HG03469 (cell line): ENCODE data around the gene MAPK8IP3.
A peak's percentile ranks its signal among the peaks of the same experiment; 100 is the strongest.

Experiments used
- ATAC-seq: cut with Tn5 transposase; IDR thresholded peaks from one replicate; pipeline ENCODE4 v1.9.1; 2021; ENCODE audit warnings: mild to moderate bottlenecking, moderate library complexity, moderate number of reproducible peaks; ENCODE audit not compliant: unreplicated experiment

The MAPK8IP3 gene

GRCh38 chr16:1782408-1783264 is 76.6 kb downstream of the MAPK8IP3 start, which contains the start of the genes NUBP2 and SPSB3:
TSS of gene NUBP2 (plus strand) at chr16:1782960. CDS start at chr16:1783021, 61 bp downstream.
TSS of gene SPSB3 (minus strand) at chr16:1782571. CDS start at chr16:1781483, 1,088 bp downstream.
- peak; percentile 73 for ATAC-seq

- no peak for ATAC-seq
These were observed 79.2 kb downstream of the MAPK8IP3 start for GRCh38 chr16:1784977-1785845.

DNA sequence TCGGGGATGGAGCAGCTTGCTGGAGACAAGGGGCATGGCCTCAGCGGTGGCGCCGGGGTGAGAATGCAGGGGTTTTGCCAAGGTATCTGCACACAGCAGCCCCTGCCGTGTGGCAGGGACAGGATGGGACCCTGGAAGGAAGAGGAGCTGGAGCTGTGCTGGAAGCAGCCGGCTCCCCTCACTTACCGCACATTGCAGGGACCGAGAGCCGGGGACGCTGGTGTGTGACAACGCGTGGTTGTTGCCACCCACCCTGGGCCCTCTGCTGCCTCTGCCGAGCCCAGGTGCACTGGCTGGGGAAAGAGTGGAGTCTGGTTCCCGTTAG is 79.8 kb downstream of the MAPK8IP3 start:
- ATAC-seq: no peak

- ATAC-seq: no peak
These were observed 80.5 kb downstream of the MAPK8IP3 start for GRCh38 chr16:1786242-1787055.

DNA sequence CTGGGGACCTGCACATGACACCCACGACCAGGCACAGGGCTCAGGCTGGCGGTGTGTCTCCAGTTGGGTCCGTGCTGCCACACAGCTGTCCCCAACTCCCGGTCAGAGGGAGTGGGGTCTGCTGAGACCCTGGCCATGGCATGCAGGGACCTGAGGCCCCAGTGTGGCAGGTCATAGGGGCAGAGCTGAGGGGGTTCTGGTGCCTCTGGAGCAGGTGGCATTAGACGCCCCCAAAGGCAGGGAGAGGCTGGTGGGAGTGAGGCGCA is 81.0 kb downstream of the MAPK8IP3 start:
- no peak for ATAC-seq

DNA sequence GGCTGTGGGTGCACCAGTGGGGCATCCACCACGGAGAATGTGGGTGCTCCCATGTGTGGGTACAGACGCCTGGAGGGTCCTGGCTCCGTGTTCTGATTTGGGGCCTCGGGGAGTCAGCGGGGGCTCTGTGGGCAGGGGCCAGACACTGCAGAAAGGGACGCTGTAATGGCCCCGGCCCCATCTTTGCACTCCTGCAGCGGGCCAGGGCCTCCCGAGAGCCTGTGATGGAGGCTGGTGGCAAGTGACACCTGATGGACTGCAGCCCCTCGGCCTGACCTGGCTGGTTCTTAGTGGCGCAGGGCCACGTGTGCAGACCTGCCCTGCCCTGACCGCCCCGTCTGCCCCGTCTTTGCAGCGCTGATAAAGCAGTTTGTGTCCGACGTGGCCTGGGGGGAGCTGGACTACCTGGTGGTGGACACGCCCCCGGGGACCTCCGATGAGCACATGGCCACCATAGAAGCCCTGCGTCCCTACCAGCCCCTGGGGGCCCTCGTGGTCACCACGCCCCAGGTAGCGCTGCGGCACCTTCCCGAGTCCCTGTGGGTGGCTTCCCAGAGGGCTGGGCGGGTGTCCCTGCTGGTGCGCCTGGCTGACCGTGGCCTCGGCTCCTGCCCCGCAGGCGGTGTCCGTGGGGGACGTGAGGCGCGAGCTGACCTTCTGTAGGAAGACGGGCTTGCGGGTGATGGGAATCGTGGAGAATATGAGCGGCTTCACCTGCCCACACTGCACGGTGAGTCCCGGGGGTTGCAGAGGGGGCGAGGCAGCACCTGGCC is 81.5 kb downstream of the MAPK8IP3 start:
- ATAC-seq: no peak

DNA sequence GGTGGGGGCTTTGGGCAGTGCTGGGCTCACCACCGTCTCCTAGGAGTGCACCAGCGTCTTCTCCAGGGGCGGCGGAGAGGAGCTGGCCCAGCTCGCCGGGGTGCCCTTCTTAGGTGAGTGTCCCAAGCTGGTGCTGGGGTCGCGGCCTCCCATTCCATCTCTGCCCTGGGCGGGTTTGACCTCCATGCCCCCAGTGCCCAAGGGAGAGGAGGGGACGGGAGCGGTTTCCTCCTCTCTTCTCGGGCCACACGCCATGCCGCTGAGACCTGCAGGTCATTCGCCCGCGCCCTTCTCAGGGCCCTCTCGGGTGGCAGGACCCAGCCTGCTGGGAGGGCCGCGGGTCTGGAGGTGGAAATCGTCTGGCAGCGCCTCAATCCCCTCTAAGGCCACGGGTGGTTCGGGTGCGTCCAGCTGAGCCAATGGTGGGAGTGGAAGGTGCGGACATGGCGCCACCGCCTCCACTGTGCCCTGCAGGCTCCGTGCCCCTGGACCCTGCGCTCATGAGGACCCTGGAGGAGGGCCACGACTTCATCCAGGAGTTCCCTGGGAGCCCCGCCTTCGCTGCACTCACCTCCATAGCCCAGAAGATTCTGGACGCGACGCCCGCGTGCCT is 82.2 kb downstream of the MAPK8IP3 start:
- no peak for ATAC-seq

- ATAC-seq: no peak
These were observed 82.7 kb downstream of the MAPK8IP3 start for GRCh38 chr16:1788708-1789100.

- no peak for ATAC-seq
These were observed 83.6 kb downstream of the MAPK8IP3 start for GRCh38 chr16:1789643-1790045.

GRCh38 chr16:1790261-1790610 is 84.2 kb downstream of the MAPK8IP3 start:
- ATAC-seq: no peak

GRCh38 chr16:1790611-1791255 is 84.7 kb downstream of the MAPK8IP3 start:
- ATAC-seq: no peak

GRCh38 chr16:1791256-1791942 is 85.4 kb downstream of the MAPK8IP3 start:
- ATAC-seq: no peak

- no peak for ATAC-seq
These were observed 86.2 kb downstream of the MAPK8IP3 start for GRCh38 chr16:1791943-1792812.

DNA sequence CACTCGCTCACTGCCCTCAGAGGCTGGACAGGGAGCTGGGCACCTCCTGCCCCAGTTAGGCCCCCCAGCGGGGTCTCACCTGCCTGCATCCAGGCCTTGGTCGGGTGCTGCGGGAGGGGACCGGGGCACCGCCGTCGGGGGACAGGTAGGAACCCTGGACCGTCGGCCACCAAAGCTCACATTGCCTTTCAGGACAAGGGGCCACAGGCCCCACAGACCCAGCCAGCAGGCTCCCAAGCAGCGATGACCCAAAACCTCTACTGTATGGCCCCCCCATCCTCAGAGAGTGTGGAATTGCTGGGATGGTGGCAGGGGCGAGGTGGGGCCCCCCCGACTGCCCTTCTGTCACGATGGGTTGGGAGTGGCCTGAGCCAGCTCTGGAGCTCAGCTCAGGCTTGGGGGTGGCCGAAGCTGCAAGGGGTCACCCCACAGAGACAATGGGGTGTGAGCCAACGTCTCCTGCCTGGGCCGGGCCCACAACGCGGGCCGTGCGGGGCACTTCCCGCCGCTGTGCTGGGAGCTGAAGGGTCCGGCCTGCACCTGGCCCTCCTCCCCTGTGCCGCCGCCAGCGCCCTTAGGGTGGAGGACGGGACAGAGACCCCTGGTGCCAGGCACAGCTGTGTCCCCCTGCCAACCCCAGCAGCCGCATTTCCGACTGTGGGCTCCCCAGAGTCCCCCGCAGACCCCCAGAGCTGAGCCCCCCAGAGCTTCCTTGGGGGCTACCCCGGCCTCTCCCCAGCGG is 87.0 kb downstream of the MAPK8IP3 start:
- ATAC-seq: no peak

DNA sequence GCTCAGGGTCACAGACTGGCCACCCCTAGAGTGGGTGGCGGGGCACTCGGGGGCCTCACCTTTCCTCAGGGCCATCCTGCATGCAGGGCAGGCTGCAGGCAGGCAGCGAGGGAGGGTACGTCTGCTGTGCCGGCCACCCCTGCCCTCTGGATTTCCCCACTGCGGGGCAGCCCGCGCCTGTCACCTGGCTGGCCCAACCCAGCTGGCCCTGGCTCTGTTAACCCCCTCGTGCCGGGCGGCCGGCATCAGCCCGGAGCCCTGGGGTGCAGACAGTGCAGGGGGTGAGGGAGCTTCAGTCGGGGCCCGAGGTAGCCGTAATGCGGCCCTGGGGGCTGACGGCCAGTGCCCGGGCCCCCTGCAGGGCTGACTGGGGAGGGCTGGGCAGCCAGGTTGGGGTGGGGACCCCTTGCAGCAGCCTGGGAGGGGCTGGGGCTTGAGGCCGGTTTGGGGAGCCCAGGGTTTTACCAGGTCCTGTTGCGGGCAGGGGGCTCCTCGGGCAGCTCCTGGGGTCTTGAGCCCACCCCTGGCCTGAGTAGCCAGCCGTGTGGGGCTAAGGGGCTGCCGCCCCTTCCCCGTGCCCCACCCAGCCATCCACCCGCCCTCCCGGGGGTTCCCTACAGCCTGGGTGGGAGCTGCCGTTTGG is 87.7 kb downstream of the MAPK8IP3 start, which contains the start of gene IGFALS:
Gene IGFALS (minus strand): TSS at position 128 of the 643 bp plus-strand sequence. CDS start 53 bp downstream, at position 75.
- no peak for ATAC-seq

- ATAC-seq: no peak
These were observed 88.4 kb downstream of the MAPK8IP3 start for GRCh38 chr16:1794221-1794871.
